ENCODE measurements around the gene GSTT2. TPM values are rescaled to one million over a fixed set of nuclear protein-coding genes. Genes with fewer than 3 reads are reported as not detected.

Gene GSTT2
- total RNA-seq, 1 donor from 2014 or later: 0.41 TPM

Other genes with a start within 250 kb of the GSTT2 start
- 3.7 TPM for gene ZNF70, start 229.0 kb upstream of the GSTT2 start, total RNA-seq
- gene VPREB3, start 225.7 kb upstream of the GSTT2 start, total RNA-seq: not detected
- not detected for gene C22orf15, start 217.1 kb upstream of the GSTT2 start, total RNA-seq
- 5.3 TPM for gene CHCHD10, start 212.2 kb upstream of the GSTT2 start, total RNA-seq
- gene MMP11, start 207.3 kb upstream of the GSTT2 start, total RNA-seq: 18.8 TPM
- 25.7 TPM for gene SMARCB1, start 193.2 kb upstream of the GSTT2 start, total RNA-seq
- gene DERL3, start 141.1 kb upstream of the GSTT2 start, total RNA-seq: 0.82 TPM
- 11.4 TPM for gene SLC2A11, start 122.3 kb upstream of the GSTT2 start, total RNA-seq
- 128 TPM for gene MIF, start 85.8 kb upstream of the GSTT2 start, total RNA-seq
- gene GSTT2B, start 18.9 kb upstream of the GSTT2 start, total RNA-seq: 2.0 TPM
- 3.7 TPM for gene DDTL, start 13.2 kb upstream of the GSTT2 start, total RNA-seq
- 24.9 TPM for gene DDT, start 5.7 kb upstream of the GSTT2 start, total RNA-seq
- gene GSTT4, start 25.3 kb downstream of the GSTT2 start, total RNA-seq: not detected
- gene CABIN1, start 31.2 kb downstream of the GSTT2 start, total RNA-seq: 30.2 TPM
- under 0.01 TPM for gene SUSD2, start 201.4 kb downstream of the GSTT2 start, total RNA-seq

All from frontal cortex (tissue), 1 donor.